ENCODE results near the gene PTBP1.

GRCh38 chr19:854549-854948 is 57.3 kb downstream of the PTBP1 start:
- TF ChIP-seq CTCF (conservative IDR thresholded peaks at IDR 0.05 in 1 of 2, IDR thresholded peaks at IDR 0.05 in 1 of 2; ENCODE audit: low read depth in 1 of 2, low read length in 2 of 2), result no peak
- TF ChIP-seq EZH2 (IDR thresholded peaks at IDR 0.05; ENCODE audit: low read length, missing control alignments), result no peak

All from fibroblast of lung (primary cell).